GM10266 (cell line): ENCODE measurements around the gene C10orf71.

Experiments used
- DNase-seq: peaks from one replicate; pipeline ENCODE4 v3.0.0; 2012; ENCODE audit errors: extremely low spot score
- TF ChIP-seq, protein P1 (sequence below): IDR thresholded peaks from 2 replicates; pipeline ENCODE4 v1.5.1; 2012; ENCODE audit warnings: mild to moderate bottlenecking, low read depth; ENCODE audit not compliant: control insufficient read depth, insufficient read depth; ENCODE audit errors: missing control alignments

C10orf71 gene

DNA sequence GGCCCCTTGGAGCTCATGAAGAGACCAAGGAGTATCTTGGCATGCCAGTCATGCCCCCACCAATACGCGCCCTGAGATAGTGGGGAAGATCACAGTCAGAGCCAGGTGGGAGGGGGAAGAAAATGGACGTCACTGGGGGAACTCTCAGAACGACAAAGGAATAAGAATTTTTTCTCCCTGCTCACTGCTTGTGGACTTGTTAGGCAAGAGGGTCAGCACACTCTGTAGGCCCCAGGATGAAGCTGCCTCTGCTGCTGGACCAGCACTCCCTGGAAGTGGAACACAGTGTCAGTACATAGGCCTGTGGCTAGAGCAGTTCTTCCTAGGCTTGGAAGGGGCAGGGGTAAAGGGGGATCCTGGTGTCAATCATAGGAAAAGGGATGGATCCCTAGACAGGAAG lies 50.4 kb downstream of the C10orf71 start:
- TF ChIP-seq, protein P1, sequence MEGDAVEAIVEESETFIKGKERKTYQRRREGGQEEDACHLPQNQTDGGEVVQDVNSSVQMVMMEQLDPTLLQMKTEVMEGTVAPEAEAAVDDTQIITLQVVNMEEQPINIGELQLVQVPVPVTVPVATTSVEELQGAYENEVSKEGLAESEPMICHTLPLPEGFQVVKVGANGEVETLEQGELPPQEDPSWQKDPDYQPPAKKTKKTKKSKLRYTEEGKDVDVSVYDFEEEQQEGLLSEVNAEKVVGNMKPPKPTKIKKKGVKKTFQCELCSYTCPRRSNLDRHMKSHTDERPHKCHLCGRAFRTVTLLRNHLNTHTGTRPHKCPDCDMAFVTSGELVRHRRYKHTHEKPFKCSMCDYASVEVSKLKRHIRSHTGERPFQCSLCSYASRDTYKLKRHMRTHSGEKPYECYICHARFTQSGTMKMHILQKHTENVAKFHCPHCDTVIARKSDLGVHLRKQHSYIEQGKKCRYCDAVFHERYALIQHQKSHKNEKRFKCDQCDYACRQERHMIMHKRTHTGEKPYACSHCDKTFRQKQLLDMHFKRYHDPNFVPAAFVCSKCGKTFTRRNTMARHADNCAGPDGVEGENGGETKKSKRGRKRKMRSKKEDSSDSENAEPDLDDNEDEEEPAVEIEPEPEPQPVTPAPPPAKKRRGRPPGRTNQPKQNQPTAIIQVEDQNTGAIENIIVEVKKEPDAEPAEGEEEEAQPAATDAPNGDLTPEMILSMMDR = no peak
- DNase-seq = no peak

DNA sequence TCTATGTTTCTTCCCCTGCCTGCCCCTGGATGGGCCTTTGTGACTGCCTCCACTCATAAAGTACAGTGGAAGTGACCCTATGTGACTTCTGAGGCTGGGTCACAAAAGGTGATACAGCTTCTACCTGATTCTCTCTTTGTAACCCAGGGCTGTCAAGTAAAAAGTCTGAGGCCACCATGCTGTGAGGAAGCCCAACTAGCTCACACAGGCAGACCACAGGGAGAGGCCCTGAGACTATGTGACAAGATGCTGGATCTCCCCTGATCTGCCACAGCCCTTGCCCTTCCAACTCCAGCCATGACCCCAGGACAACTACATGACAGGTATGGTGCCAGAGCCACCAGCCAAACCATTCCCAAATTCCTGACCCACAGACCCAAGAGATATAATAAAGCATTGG lies 51.2 kb downstream of the C10orf71 start:
- TF ChIP-seq, protein P1 = no peak
- DNase-seq = no peak

DNA sequence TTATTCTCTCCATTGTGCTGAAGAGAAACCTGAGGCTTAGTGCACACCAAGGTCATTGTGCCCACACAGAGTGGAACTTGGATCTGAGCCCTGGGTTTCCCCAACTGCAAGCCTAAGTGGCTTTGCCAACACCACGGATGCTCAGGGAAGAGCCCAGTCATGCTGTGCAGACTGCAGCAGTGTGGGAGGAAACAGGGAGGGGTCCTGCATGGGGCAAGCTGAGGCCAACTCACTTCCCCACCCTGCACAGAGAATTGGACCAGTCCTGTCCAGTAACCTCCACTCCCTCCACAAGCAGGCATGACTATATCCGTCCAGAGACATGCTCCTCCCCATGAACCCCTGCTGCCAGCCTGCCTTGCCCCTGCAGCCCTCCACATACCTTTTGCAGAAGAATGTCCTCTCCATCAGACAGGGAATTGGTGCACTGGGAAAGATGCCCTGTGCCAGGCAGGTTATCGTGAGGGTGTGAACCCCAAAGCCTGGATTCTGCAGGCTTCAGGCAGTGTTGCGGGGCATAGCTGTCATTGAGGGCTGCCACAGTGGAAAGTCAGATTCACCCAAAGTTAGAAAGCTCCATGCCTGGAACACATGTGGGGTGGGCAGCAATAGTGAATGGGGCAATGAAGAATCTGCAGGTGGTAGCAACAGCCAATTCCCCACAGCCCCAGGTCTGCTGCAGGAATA lies 52.0 kb downstream of the C10orf71 start:
- DNase-seq = no peak
- TF ChIP-seq, protein P1 = no peak

DNA sequence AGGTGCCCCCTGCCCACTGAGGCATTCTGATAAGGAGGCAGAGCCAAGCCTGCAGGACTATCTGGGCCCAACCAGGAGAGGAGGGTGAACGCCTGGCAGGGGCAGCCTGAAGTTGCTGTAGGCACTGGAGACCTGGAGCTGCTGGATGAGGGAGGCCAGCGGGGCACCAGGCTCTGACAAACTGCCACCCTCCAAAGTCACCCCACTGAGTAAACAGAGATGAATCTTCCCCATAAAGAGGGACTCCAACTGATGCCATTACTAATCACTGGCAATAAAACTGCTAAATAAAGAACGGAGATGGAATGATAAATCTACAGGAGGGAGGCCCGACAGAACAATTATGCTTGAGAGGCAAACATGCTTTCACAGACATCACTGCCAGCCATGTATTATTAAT lies 52.7 kb downstream of the C10orf71 start:
- TF ChIP-seq, protein P1 = no peak
- DNase-seq = no peak

DNA sequence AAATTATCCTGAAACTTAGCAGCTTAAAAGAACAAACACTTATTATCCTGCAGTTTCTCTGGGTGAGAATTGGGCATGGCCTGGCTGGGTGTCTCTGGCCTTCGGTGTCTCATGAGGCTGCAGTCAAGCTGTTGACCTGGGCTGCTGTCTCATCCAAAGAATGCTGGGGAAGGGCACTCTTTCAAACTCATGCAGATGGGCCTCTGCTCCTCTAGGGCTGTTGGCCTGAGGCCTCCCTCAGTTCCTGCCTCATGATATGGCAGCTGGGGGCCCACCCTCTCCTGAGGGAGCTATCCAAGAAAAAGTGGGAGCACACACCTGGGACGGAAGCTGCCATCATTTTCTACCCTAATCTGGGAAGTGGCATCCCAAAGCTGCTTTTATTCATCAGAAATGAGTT lies 53.4 kb downstream of the C10orf71 start:
- no peak for DNase-seq
- TF ChIP-seq, protein P1 = no peak

DNA sequence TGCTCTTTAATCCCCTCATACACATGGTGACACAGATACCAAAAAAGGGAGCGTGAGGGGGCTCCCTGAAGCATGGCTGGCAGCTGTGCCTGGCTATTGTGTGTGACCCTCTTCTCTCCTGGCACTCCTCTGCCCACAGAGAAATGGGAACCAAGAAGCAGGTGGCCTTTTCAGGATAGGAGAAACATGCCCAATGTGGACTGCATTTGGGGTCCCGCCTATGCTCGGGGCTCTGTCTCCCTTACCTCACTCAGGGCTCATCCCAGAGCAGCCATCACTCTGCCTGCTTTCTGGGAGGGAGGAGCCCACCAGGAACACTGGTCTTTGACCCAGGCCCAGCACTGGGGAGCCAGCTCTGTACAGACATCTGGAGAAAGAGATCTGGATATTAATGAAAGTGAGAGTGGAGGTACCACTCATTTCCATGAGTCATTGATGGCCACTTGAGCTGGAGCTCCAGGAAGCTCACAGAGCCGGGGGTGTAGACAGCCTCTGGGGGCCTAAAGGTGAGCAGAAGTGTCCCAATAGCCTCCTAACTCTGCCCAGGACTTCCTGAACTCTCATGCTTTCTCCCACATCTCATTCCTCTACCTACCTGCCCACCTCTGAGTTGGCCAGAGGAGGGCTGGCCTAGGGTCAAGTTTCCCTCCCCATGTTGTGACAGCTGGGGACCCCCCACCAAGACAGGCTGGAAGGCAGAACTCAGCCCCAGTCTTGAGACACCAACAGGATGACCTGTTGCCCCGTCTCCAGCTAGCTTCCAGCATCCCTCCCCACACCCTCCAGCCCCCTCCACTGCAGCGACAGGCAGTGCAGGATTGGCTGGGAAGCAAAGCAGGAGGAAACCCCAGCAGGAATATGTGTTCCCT lies 54.3 kb downstream of the C10orf71 start:
- no peak for DNase-seq
- TF ChIP-seq, protein P1 = no peak

DNA sequence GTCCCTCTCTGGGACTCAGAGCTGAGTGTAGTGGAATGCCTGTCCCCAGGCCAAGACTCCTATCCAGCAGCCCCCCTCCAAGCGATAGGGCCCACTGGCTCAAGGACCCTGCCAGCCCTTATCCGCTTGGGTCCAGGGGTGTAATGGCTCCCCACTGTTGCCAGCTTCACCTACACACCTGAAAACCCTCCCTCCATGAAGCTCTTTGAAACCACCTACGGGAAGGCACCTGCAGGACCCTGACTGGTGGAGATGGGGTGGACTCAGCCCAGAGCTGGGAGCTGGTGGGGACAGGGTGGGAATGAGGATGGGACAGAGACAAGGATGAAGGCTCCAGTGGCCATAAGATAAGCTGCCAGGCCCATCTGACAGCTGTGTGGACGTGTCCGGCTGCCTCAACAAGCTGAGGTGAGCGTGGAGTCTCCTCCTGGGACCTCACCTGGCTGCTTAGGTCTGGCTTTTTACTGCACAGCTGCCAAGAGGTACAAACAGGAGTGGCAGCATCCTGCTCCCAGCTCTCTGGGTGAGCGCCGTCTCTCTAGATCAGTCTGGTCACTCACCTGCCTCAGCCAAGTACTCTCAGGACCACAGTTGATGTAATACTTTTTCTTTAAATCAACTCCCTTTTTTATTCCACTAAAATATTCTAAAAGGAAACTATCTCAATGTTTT lies 55.1 kb downstream of the C10orf71 start:
- TF ChIP-seq, protein P1 = no peak
- no peak for DNase-seq
